ENCODE results near the gene ACAP2.

- no peak for TF ChIP-seq CTCF (IDR thresholded peaks at IDR 0.05)
- no peak for TF ChIP-seq POLR2A (IDR thresholded peaks at IDR 0.05)
- TF ChIP-seq EP300 (IDR thresholded peaks at IDR 0.05), result no peak
Observed at GRCh38 chr3:195291121-195291520, 151.7 kb downstream of the ACAP2 start.

Data from suprapubic skin (tissue), 3 donors.